ENCODE measurements around the gene ANO7.

DNA sequence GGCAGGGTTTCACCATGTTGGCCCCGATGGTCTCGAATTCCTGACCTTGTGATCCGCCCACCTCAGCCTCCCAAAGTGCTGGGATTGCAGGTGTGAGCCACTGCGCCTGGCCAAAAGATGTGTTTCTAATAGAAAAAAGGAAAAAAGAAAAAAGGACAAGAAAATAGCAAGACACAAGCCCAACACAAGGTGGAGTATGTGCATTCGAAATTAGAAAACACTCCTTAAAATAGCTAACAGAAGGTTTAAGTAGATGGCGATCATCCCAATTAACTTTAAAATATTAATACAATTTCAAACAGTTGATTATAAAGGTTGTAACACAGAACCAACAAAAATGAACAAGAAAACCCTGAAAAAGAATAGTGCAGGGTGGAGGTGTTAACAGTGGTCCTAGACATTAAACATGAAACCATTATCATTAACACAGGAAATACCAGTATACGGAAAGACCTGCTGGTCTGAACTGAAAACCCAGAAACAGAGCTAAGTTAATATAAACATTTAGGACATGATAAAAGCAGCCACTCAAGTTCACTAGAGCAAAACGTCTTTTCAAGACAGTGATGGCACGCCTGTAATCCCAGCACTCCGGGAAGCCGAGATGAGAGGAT is 69.0 kb downstream of the ANO7 start:
- no peak for TF ChIP-seq EP300 (IDR thresholded peaks at IDR 0.05)
- TF ChIP-seq, protein P1, sequence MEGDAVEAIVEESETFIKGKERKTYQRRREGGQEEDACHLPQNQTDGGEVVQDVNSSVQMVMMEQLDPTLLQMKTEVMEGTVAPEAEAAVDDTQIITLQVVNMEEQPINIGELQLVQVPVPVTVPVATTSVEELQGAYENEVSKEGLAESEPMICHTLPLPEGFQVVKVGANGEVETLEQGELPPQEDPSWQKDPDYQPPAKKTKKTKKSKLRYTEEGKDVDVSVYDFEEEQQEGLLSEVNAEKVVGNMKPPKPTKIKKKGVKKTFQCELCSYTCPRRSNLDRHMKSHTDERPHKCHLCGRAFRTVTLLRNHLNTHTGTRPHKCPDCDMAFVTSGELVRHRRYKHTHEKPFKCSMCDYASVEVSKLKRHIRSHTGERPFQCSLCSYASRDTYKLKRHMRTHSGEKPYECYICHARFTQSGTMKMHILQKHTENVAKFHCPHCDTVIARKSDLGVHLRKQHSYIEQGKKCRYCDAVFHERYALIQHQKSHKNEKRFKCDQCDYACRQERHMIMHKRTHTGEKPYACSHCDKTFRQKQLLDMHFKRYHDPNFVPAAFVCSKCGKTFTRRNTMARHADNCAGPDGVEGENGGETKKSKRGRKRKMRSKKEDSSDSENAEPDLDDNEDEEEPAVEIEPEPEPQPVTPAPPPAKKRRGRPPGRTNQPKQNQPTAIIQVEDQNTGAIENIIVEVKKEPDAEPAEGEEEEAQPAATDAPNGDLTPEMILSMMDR (IDR thresholded peaks at IDR 0.05): peak in 1 of 4 experiments; percentile 14
- no peak for TF ChIP-seq POLR2A (IDR thresholded peaks at IDR 0.05)
- no peak for TF ChIP-seq POLR2AphosphoS5 (IDR thresholded peaks at IDR 0.05)

Data from sigmoid colon (tissue), 4 donors.